HPDE6-E6E7 (cell line): ENCODE results near the gene STRN4.

Experiments used
- DNase-seq: peaks from one replicate; pipeline ENCODE4 v3.0.0; 2011; ENCODE audit warnings: missing footprints; ENCODE audit errors: extremely low spot score

Gene STRN4

GRCh38 chr19:46745030-46745429 lies 1.2 kb downstream of the STRN4 start:
- no peak for DNase-seq

- DNase-seq, result no peak
These were observed 2.1 kb downstream of the STRN4 start for GRCh38 chr19:46744005-46744691.

GRCh38 chr19:46742926-46743480 lies 3.2 kb downstream of the STRN4 start:
- no peak for DNase-seq

- no peak for DNase-seq
These were observed 4.8 kb downstream of the STRN4 start for GRCh38 chr19:46741447-46741846.

- DNase-seq, result no peak
These were observed 6.9 kb downstream of the STRN4 start for GRCh38 chr19:46739290-46739771.

GRCh38 chr19:46737761-46738171 lies 8.5 kb downstream of the STRN4 start:
- no peak for DNase-seq

GRCh38 chr19:46737298-46737654 lies 9.0 kb downstream of the STRN4 start:
- DNase-seq, result no peak

- DNase-seq, result no peak
These were observed 9.5 kb downstream of the STRN4 start for GRCh38 chr19:46736531-46737297.

GRCh38 chr19:46733690-46734292 lies 12.5 kb downstream of the STRN4 start:
- DNase-seq, result no peak

GRCh38 chr19:46732966-46733689 lies 13.1 kb downstream of the STRN4 start:
- DNase-seq, result no peak

GRCh38 chr19:46732172-46732938 lies 13.9 kb downstream of the STRN4 start:
- DNase-seq, result no peak

GRCh38 chr19:46731584-46731983 lies 14.7 kb downstream of the STRN4 start:
- DNase-seq, result no peak

GRCh38 chr19:46731007-46731501 lies 15.2 kb downstream of the STRN4 start:
- DNase-seq, result peak; percentile 93

- no peak for DNase-seq
These were observed 15.7 kb downstream of the STRN4 start for GRCh38 chr19:46730595-46730994.

- DNase-seq, result no peak
These were observed 16.1 kb downstream of the STRN4 start for GRCh38 chr19:46730187-46730586.

- DNase-seq, result no peak
These were observed 16.6 kb downstream of the STRN4 start for GRCh38 chr19:46729696-46730095.

GRCh38 chr19:46728693-46729339 lies 17.4 kb downstream of the STRN4 start:
- DNase-seq, result no peak

- DNase-seq, result no peak
These were observed 18.0 kb downstream of the STRN4 start for GRCh38 chr19:46728208-46728607.

GRCh38 chr19:46727757-46728156 lies 18.5 kb downstream of the STRN4 start:
- no peak for DNase-seq

GRCh38 chr19:46726971-46727501 lies 19.2 kb downstream of the STRN4 start:
- no peak for DNase-seq
